HFFc6 (cell line): ENCODE data around the gene PDE4D. TPM values are rescaled to one million over a fixed set of nuclear protein-coding genes. Genes with fewer than 3 reads are reported as not detected.
A peak's percentile ranks its signal among the peaks of the same experiment; 100 is the strongest.

Experiments
- DNase-seq: peaks from one replicate; pipeline ENCODE4 v3.0.0-alpha.2; 2018
- H3K27ac Mint-ChIP-seq: 2 replicates; pipeline ENCODE4 v1.8.0; 2020; ENCODE audit warnings: mild to moderate bottlenecking, mixed read lengths
- H3K27me3 Mint-ChIP-seq: 2 replicates; pipeline ENCODE4 v1.8.0; 2021; ENCODE audit warnings: mild to moderate bottlenecking, moderate library complexity, mixed read lengths; ENCODE audit not compliant: insufficient read depth
- H3K36me3 Mint-ChIP-seq: 2 replicates; pipeline ENCODE4 v1.8.0; 2021; ENCODE audit warnings: low read depth, mixed read lengths
- H3K4me1 Mint-ChIP-seq: 2 replicates; pipeline ENCODE4 v1.8.0; 2020; ENCODE audit warnings: low read depth, mixed read lengths
- H3K4me3 Mint-ChIP-seq: 2 replicates; pipeline ENCODE4 v1.8.0; 2020; ENCODE audit warnings: mild to moderate bottlenecking, moderate library complexity, mixed read lengths
- H3K9me3 Mint-ChIP-seq: 2 replicates; pipeline ENCODE4 v1.8.0; 2020; ENCODE audit warnings: mild to moderate bottlenecking, mixed read lengths
- CTCF ChIP-seq: fragments of 200-600 bp; sonication (generic); IDR thresholded peaks from 2 replicates; pipeline ENCODE4 v1.5.0; 2021; ENCODE audit warnings: antibody characterized with exemption, mild to moderate bottlenecking
- total RNA-seq, 6 experiments: library from RNA; stranded (reverse); fragmentation: NEBNext Ultra II Directional; extraction: Animal tissue kit (Norgen Biotek cat#: 25700); gene quantifications; 2 replicates in 1 of 6; 3 replicates in 5 of 6; pipeline ENCODE4 v1.2.3, GENCODE V29; 2021

Gene PDE4D
- total RNA-seq, 6 experiments from 2014 or later: 1.8 to 7.3 (median 6.2) TPM

GRCh38 chr5:59586841-59587240, 306.7 kb downstream of the PDE4D start:
- no peak for TF ChIP-seq CTCF
- Mint-ChIP-seq H3K36me3 (no peaks in the 10 kb centered on the region), H3K4me1 (peaks cover 11% of the 10 kb centered on the region; the same call in 1 of the 2 replicates), H3K27me3 (peaks cover 5% of the 10 kb centered on the region; the same call in 1 of the 2 replicates), H3K27ac (no peak overlapping the region), H3K9me3 (no peaks in the 10 kb centered on the region), H3K4me3 (peak overlapping the region; percentile 60; the same call in 1 of the 2 replicates)
- DNase-seq: no peak

- H3K4me3 Mint-ChIP-seq: no peak overlapping the region
- H3K27ac Mint-ChIP-seq: no peak overlapping the region
- DNase-seq: no peak
- H3K9me3 Mint-ChIP-seq: no peaks in the 10 kb centered on the region
- peaks cover 11% of the 10 kb centered on the region; the same call in 1 of the 2 replicates for H3K4me1 Mint-ChIP-seq
- no peak for TF ChIP-seq CTCF
- H3K27me3 Mint-ChIP-seq: peaks cover 5% of the 10 kb centered on the region; the same call in 1 of the 2 replicates
- H3K36me3 Mint-ChIP-seq: no peaks in the 10 kb centered on the region
These were observed 308.4 kb downstream of the PDE4D start for GRCh38 chr5:59584858-59585846.

GRCh38 chr5:59583810-59584562, 309.5 kb downstream of the PDE4D start:
- TF ChIP-seq CTCF: no peak
- Mint-ChIP-seq H3K27ac (no peak overlapping the region), H3K9me3 (no peaks in the 10 kb centered on the region), H3K36me3 (no peaks in the 10 kb centered on the region), H3K4me3 (no peak overlapping the region), H3K27me3 (peaks cover 5% of the 10 kb centered on the region; the same call in 1 of the 2 replicates), H3K4me1 (peaks cover 11% of the 10 kb centered on the region; the same call in 1 of the 2 replicates)
- no peak for DNase-seq

GRCh38 chr5:59583151-59583809, 310.2 kb downstream of the PDE4D start:
- H3K27me3 Mint-ChIP-seq: peaks cover 5% of the 10 kb centered on the region; the same call in 1 of the 2 replicates
- TF ChIP-seq CTCF: no peak
- H3K27ac Mint-ChIP-seq: no peak overlapping the region
- H3K36me3 Mint-ChIP-seq: no peaks in the 10 kb centered on the region
- H3K4me3 Mint-ChIP-seq: no peak overlapping the region
- H3K4me1 Mint-ChIP-seq: peaks cover 11% of the 10 kb centered on the region; the same call in 1 of the 2 replicates
- DNase-seq: no peak
- no peaks in the 10 kb centered on the region for H3K9me3 Mint-ChIP-seq

GRCh38 chr5:59582746-59583145, 310.8 kb downstream of the PDE4D start:
- Mint-ChIP-seq H3K27ac (no peak overlapping the region), H3K36me3 (no peaks in the 10 kb centered on the region), H3K4me1 (peaks cover 7% of the 10 kb centered on the region; the same call in 1 of the 2 replicates), H3K9me3 (no peaks in the 10 kb centered on the region), H3K4me3 (no peak overlapping the region), H3K27me3 (peaks cover 5% of the 10 kb centered on the region; the same call in 1 of the 2 replicates)
- DNase-seq: no peak
- no peak for TF ChIP-seq CTCF
